Esophagus squamous epithelium (tissue), 5 donors: ENCODE measurements around the gene SERGEF. TPM values are rescaled to one million over a fixed set of nuclear protein-coding genes. Genes with fewer than 3 reads are reported as not detected.

Experiments
- DNase-seq: peaks from one replicate; lab custom pipeline; 2025; lab: John Stamatoyannopoulos, UW
- H3K27ac ChIP-seq, 4 donors: fragments of 200-600 bp; sonication (generic); one replicate each; pipeline ENCODE4 v1.5.1; 2016 to 2019; ENCODE audit warnings: mild to moderate bottlenecking in 1 of 4
- H3K27me3 ChIP-seq, 4 donors: fragments of 200-600 bp; sonication (generic); 1 replicate in 3 of 4; 2 replicates in 1 of 4; pipeline versions ENCODE4 v1.5.1 to v1.6.0; 2017 to 2021; ENCODE audit warnings: antibody characterized with exemption in 1 of 4
- H3K36me3 ChIP-seq, 3 donors: fragments of 200-600 bp; sonication (generic); one replicate each; pipeline ENCODE4 v1.5.1; 2016 to 2019
- H3K4me1 ChIP-seq, 3 donors: fragments of 200-600 bp; sonication (generic); one replicate each; pipeline ENCODE4 v1.5.1; 2017 to 2019
- H3K4me3 ChIP-seq, 4 donors: fragments of 200-600 bp; sonication (generic); 1 replicate in 3 of 4; 2 replicates in 1 of 4; pipeline ENCODE4 v1.5.1; 2016 to 2019; ENCODE audit warnings: mild to moderate bottlenecking in 2 of 4, moderate library complexity in 1 of 4
- H3K9me3 ChIP-seq, 3 donors: fragments of 200-600 bp; sonication (generic); one replicate each; pipeline ENCODE4 v1.5.1; 2016 to 2019
- POLR2A ChIP-seq, 4 donors: fragments of 450-650 bp; IDR thresholded peaks; one replicate each; pipeline ENCODE4 v1.6.1; 2017; ENCODE audit warnings: antibody characterized with exemption in 4 of 4, mild to moderate bottlenecking in 4 of 4, moderate library complexity in 3 of 4
- WGBS, 2 donors: methylation state at CpG; one replicate each; pipeline ENCODE4 v1.1.5; 2018; 5-methylcytosine and 5-hydroxymethylcytosine counted together
- intact Hi-C: fragments of 100-400 bp; cut with DNase I; formaldehyde crosslinking; loops from one replicate; pipeline ENCODE4 v1.15.0; 2022
- total RNA-seq, 4 donors: library from RNA; depleted of rRNA; stranded (reverse); fragments of >200 nt; gene quantifications; one replicate each; pipeline ENCODE4 v1.1.0, GENCODE V29; 2016
- TF ChIP-seq, protein P1 (sequence below), 6 experiments: fragments of 450-650 bp in 4 of 6; fragments of 200-600 bp in 2 of 6; sonication (generic) in 2 of 6; IDR thresholded peaks; one replicate each; pipeline ENCODE4 v1.5.1; 2016 to 2019; ENCODE audit warnings: antibody characterized with exemption in 6 of 6, mild to moderate bottlenecking in 4 of 6, moderate library complexity in 4 of 6
- donor health status: DM: yes; HTN: yes; CAD: no.

SERGEF gene
- total RNA-seq, 4 donors from 2014 or later, result 4.2 to 35.7 (median 13.4) TPM

GRCh38 chr11:17742019-17742418, 270.8 kb downstream of the SERGEF start:
- Histone ChIP-seq H3K36me3 (no peaks in the 10 kb centered on the region), H3K9me3 (no peaks in the 10 kb centered on the region), H3K27me3 (peaks cover 0 to 64% (median 2%) of the 10 kb centered on the region in 4 donors), H3K4me1 (peaks cover 0 to 7% (median 0%) of the 10 kb centered on the region in 3 donors), H3K4me3 (no peak overlapping the region), H3K27ac (no peak overlapping the region)
- intact Hi-C loops, result no loop called here
- no peak for DNase-seq
- TF ChIP-seq POLR2A (IDR thresholded peaks at IDR 0.05), result no peak
- TF ChIP-seq, protein P1, sequence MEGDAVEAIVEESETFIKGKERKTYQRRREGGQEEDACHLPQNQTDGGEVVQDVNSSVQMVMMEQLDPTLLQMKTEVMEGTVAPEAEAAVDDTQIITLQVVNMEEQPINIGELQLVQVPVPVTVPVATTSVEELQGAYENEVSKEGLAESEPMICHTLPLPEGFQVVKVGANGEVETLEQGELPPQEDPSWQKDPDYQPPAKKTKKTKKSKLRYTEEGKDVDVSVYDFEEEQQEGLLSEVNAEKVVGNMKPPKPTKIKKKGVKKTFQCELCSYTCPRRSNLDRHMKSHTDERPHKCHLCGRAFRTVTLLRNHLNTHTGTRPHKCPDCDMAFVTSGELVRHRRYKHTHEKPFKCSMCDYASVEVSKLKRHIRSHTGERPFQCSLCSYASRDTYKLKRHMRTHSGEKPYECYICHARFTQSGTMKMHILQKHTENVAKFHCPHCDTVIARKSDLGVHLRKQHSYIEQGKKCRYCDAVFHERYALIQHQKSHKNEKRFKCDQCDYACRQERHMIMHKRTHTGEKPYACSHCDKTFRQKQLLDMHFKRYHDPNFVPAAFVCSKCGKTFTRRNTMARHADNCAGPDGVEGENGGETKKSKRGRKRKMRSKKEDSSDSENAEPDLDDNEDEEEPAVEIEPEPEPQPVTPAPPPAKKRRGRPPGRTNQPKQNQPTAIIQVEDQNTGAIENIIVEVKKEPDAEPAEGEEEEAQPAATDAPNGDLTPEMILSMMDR (IDR thresholded peaks at IDR 0.05), result no peak
- 57% methylated on average over 5 of the region's 5 CpGs; no CpG with 5 or more reads in 1 of the 2 donors for WGBS, 2 donors

GRCh38 chr11:17741487-17741886, 271.4 kb downstream of the SERGEF start:
- H3K4me1 ChIP-seq, result peaks cover 0 to 7% (median 0%) of the 10 kb centered on the region in 3 donors
- H3K4me3 ChIP-seq, result no peak overlapping the region
- peaks cover 0 to 64% (median 6%) of the 10 kb centered on the region in 4 donors for H3K27me3 ChIP-seq
- H3K9me3 ChIP-seq, result no peaks in the 10 kb centered on the region
- DNase-seq, result no peak
- TF ChIP-seq POLR2A (IDR thresholded peaks at IDR 0.05), result no peak
- TF ChIP-seq, protein P1 (IDR thresholded peaks at IDR 0.05), result no peak
- WGBS, 2 donors, result 81 to 86% methylated on average over 10 of the region's 10 CpGs
- no peaks in the 10 kb centered on the region for H3K36me3 ChIP-seq
- H3K27ac ChIP-seq, result no peak overlapping the region
- intact Hi-C loops, result no loop called here

DNA sequence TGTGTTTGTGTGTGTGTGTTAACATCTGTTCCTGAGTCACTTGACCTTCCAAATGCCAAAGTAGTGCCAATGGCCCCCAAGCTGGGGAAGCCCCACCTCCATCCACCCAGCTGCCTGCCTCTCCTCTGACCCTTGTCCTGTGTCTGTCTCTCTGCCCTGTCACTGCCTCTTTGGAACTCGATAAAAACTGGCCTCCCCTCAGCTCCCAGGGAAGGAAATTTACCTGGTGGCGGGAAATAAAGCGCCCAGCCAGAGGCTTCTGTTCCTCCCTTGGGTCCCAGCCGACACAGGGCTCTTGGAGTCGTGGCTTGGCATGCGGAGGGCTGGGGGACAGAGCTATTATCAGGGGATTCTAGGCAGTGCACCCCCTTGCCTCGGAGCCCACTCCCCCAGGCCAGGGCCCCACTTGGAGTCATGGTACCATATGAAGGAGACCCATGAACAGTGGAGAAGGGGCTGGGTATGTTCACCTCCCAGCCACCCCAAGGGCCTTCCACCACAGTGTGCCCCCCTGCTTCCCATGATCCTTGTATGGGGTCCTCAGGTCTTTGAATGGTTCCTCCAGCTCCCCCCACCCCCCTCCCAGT, 272.1 kb downstream of the SERGEF start:
- TF ChIP-seq, protein P1 (IDR thresholded peaks at IDR 0.05), result no peak
- TF ChIP-seq POLR2A (IDR thresholded peaks at IDR 0.05), result no peak
- H3K36me3 ChIP-seq, result no peaks in the 10 kb centered on the region
- H3K9me3 ChIP-seq, result no peaks in the 10 kb centered on the region
- no peak overlapping the region for H3K4me3 ChIP-seq
- intact Hi-C loops, result no loop called here
- DNase-seq, result no peak
- H3K27ac ChIP-seq, result no peak overlapping the region
- peaks cover 1 to 65% (median 13%) of the 10 kb centered on the region in 4 donors for H3K27me3 ChIP-seq
- H3K4me1 ChIP-seq, result peaks cover 0 to 15% (median 2%) of the 10 kb centered on the region in 3 donors
- WGBS, 2 donors, result 64 to 77% methylated on average over 3 to 4 of the region's 7 CpGs

GRCh38 chr11:17739945-17740338, 272.9 kb downstream of the SERGEF start:
- TF ChIP-seq, protein P1 (IDR thresholded peaks at IDR 0.05), result no peak
- H3K27me3 ChIP-seq, result peaks cover 3 to 73% (median 16%) of the 10 kb centered on the region in 4 donors
- no peaks in the 10 kb centered on the region for H3K9me3 ChIP-seq
- no peak for DNase-seq
- 31% methylated on average over 2 of the region's 6 CpGs; no CpG with 5 or more reads in 1 of the 2 donors for WGBS, 2 donors
- no peak overlapping the region for H3K4me3 ChIP-seq
- H3K27ac ChIP-seq, result no peak overlapping the region
- no peaks in the 10 kb centered on the region for H3K36me3 ChIP-seq
- H3K4me1 ChIP-seq, result peaks cover 5 to 23% (median 10%) of the 10 kb centered on the region in 3 donors
- intact Hi-C loops, result no loop called here

DNA sequence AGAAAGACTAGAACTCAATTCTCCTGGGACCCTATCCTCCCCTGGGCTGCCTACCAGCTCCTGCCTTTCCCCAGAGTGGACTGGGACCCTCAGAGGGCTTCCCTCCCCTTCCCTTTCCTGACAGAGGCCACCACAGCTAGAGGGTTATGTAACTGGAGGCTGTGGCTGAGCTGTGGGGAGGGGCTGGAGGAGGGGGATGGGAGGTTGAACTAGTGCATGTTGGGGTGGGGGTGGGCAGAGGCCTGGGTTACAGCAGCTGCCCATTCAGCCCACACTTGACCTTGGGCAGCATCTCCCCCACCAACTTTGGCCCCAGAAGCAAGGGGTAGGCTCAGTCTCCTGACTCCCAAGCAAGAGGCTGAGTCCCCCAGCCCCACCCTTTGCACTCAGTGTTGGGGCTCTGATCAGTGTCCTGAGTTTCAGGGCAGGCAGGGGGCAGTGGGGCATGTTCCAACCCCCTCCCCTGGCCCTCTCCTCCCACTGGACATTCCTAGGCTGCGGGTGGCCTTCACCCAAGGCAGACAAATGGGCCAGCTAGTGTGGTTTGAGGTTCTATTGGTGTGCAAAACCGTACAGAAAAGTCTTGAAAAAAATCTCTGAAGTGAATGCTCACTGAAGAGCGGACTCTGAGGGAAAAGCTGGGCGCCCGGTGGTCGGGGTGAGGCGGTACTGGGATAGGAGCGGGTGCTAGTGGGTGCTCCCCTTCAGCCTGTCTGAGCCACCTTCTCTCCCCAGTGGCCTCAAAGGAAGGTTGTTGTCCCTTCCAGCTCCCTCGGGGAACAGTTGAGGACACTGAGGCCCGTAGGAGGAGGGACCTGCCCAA, 274.5 kb downstream of the SERGEF start:
- H3K9me3 ChIP-seq, result no peaks in the 10 kb centered on the region
- no peak for DNase-seq
- no peak overlapping the region for H3K4me3 ChIP-seq
- TF ChIP-seq, protein P1 (IDR thresholded peaks at IDR 0.05), result no peak
- no peak for TF ChIP-seq POLR2A (IDR thresholded peaks at IDR 0.05)
- H3K27me3 ChIP-seq, result peaks cover 3 to 89% (median 16%) of the 10 kb centered on the region in 4 donors
- intact Hi-C loops, result no loop called here
- H3K4me1 ChIP-seq, result peaks cover 9 to 26% (median 19%) of the 10 kb centered on the region in 3 donors
- WGBS, 2 donors, result 52 to 60% methylated on average over 8 to 10 of the region's 10 CpGs
- H3K27ac ChIP-seq, result no peak overlapping the region
- no peaks in the 10 kb centered on the region for H3K36me3 ChIP-seq
